HepG2 (cell line): Measurements from ENCODE around the gene PAXX. TPM values are rescaled to one million over a fixed set of nuclear protein-coding genes. Genes with fewer than 3 reads are reported as not detected.

Experiments used
- ATAC-seq: fragments of 200-7000 bp; cut with Tn5 transposase; 3 replicates; pipeline ENCODE4 v1.9.1; 2020; ENCODE audit warnings: mild to moderate bottlenecking, moderate library complexity
- BruUV-seq: library from RNA; stranded (reverse); fragments of 400-500 nt; replicated peaks from 2 replicates; lab custom pipeline; 2021; lab: Mats Ljungman, UMichigan
- CTCF ChIA-PET: fragments of 300-600 bp; formaldehyde crosslinking; extraction: SDS; loops from one replicate; lab custom pipeline; 2021; ENCODE audit warnings: low total read pairs, inconsistent platforms, low intra/inter-chr PET ratio; lab: Yijun Ruan, JAX
- POLR2A ChIA-PET: fragments of 350-600 bp; sonication (Branson Sonifier 250); formaldehyde crosslinking; loops from one replicate; lab custom pipeline; 2020; ENCODE audit warnings: antibody characterized with exemption, inconsistent platforms; lab: Yijun Ruan, JAX
- DNase-seq: peaks from one replicate; pipeline ENCODE4 v3.0.0-alpha.2; 2015; ENCODE audit warnings: low spot score
- FAIRE-seq: peaks from 3 replicates; lab custom pipeline; 2011; peaks lifted over from hg19 to GRCh38; lab: Jason Lieb, UNC
- H2AFZ ChIP-seq: one replicate; pipeline ENCODE4 v1.6.1; 2011; ENCODE audit warnings: low read length, inconsistent platforms
- H3K27ac ChIP-seq: fragments of 300-600 bp; 3 replicates; pipeline ENCODE4 v1.8.0; 2011; ENCODE audit warnings: mixed run types, mild to moderate bottlenecking, mixed read lengths, low read length, inconsistent platforms; ENCODE audit not compliant: insufficient read depth; ENCODE audit errors: extremely low read length
- H3K27me3 ChIP-seq, 2 experiments: fragments of 200-600 bp in 1 of 2; 2 replicates in 1 of 2; 3 replicates in 1 of 2; pipeline versions ENCODE4 v1.6.0 to v1.8.0; 2011; ENCODE audit warnings: low read length in 2 of 2, mild to moderate bottlenecking in 2 of 2, moderate library complexity in 2 of 2, inconsistent platforms in 1 of 2; ENCODE audit not compliant: insufficient read depth in 2 of 2, control insufficient read depth in 1 of 2
- H3K36me3 ChIP-seq, 2 experiments: fragments of 200-600 bp in 1 of 2; replicated peaks in 1 of 2; 2 replicates in 1 of 2; 3 replicates in 1 of 2; pipeline versions ENCODE4 v1.5.1 to v1.8.0; 2011; ENCODE audit warnings: low read length in 2 of 2, inconsistent platforms in 1 of 2; ENCODE audit not compliant: insufficient read depth in 2 of 2, control insufficient read depth in 1 of 2
- H3K4me1 ChIP-seq: 2 replicates; pipeline ENCODE4 v1.5.1; 2012; ENCODE audit warnings: low read length, inconsistent platforms; ENCODE audit not compliant: insufficient read depth
- H3K4me2 ChIP-seq: 2 replicates; pipeline ENCODE4 v1.6.0; 2011; ENCODE audit warnings: low read depth, low read length, inconsistent platforms
- H3K4me3 ChIP-seq, 3 experiments: fragments of 200-600 bp in 1 of 3; sonication (generic), shearing (Covaris generic) in 1 of 3; replicated peaks in 1 of 3; 2 replicates each; pipeline ENCODE4 v1.5.1; 2011 to 2016; ENCODE audit warnings: low read length in 3 of 3, inconsistent platforms in 2 of 3, low read depth in 2 of 3, mild to moderate bottlenecking in 2 of 3, control low read depth in 1 of 3, mixed read lengths in 1 of 3; ENCODE audit not compliant: insufficient read depth in 1 of 3
- H3K79me2 ChIP-seq: one replicate; pipeline ENCODE4 v1.6.1; 2011; ENCODE audit warnings: low read length, inconsistent platforms; ENCODE audit not compliant: insufficient read depth
- H3K9ac ChIP-seq: 2 replicates; pipeline ENCODE4 v1.6.0; 2011; ENCODE audit warnings: mild to moderate bottlenecking, low read depth, low read length, inconsistent platforms; ENCODE audit not compliant: insufficient read depth
- H3K9me3 ChIP-seq: 2 replicates; pipeline ENCODE4 v1.5.1; 2012; ENCODE audit warnings: mild to moderate bottlenecking, low read length
- H4K20me1 ChIP-seq: 2 replicates; pipeline ENCODE4 v1.6.0; 2011; ENCODE audit warnings: inconsistent platforms, mild to moderate bottlenecking, low read length, moderate library complexity; ENCODE audit not compliant: insufficient read depth
- ATRX ChIP-seq: sonication (generic); formaldehyde crosslinking; IDR thresholded peaks from 2 replicates; pipeline ENCODE4 v1.4.0; 2020; ENCODE audit warnings: missing genetic modification reagents, borderline replicate concordance
- BHLHE40 ChIP-seq: IDR thresholded peaks from 2 replicates; pipeline ENCODE4 v1.6.1; 2011; ENCODE audit warnings: low read length, improper control_type of control experiment
- BRD4 ChIP-seq: sonication (generic); formaldehyde crosslinking; IDR thresholded peaks from 2 replicates; pipeline ENCODE4 v1.4.0; 2020; ENCODE audit warnings: missing genetic modification reagents
- CEBPZ ChIP-seq: IDR thresholded peaks from 2 replicates; pipeline ENCODE4 v1.6.1; 2012; ENCODE audit warnings: low read length, improper control_type of control experiment
- CREB1 ChIP-seq, 2 experiments: fragments of 450-650 bp in 1 of 2; IDR thresholded peaks; 2 replicates each; pipeline ENCODE4 v1.6.1; 2016 to 2017; ENCODE audit warnings: control low read depth in 1 of 2, mild to moderate bottlenecking in 1 of 2, missing compliant biosample characterization in 1 of 2, missing genetic modification characterization in 1 of 2
- EZH2 ChIP-seq: conservative IDR thresholded peaks from 2 replicates; pipeline ENCODE4 v1.6.1; 2012; ENCODE audit warnings: mild to moderate bottlenecking, low read depth, low read length, moderate library complexity
- JARID2 ChIP-seq: sonication (generic); formaldehyde crosslinking; IDR thresholded peaks from 2 replicates; pipeline ENCODE4 v1.8.1; 2023; ENCODE audit warnings: missing genetic modification reagents, inconsistent platforms; ENCODE audit not compliant: insufficient replicate concordance
- KDM3A ChIP-seq: IDR thresholded peaks from 2 replicates; pipeline ENCODE4 v1.6.1; 2018; ENCODE audit warnings: low read depth, missing compliant biosample characterization
- NR3C1 ChIP-seq: sonication (generic); formaldehyde crosslinking; IDR thresholded peaks from 2 replicates; pipeline ENCODE4 v1.4.0; 2020; ENCODE audit warnings: missing genetic modification reagents
- REXO4 ChIP-seq: sonication (generic); formaldehyde crosslinking; IDR thresholded peaks from 2 replicates; pipeline ENCODE4 v1.8.0; 2022; ENCODE audit warnings: missing genetic modification reagents, mild to moderate bottlenecking, borderline replicate concordance
- SNRNP70 ChIP-seq: fragments of 200-400 bp; formaldehyde crosslinking; IDR thresholded peaks from 2 replicates; pipeline ENCODE4 v1.6.1; 2017; ENCODE audit warnings: mild to moderate bottlenecking, low read depth, low read length, moderate library complexity
- THYN1 ChIP-seq: sonication (generic); formaldehyde crosslinking; IDR thresholded peaks from 2 replicates; pipeline ENCODE4 v1.8.1; 2023; ENCODE audit warnings: low read depth, mild to moderate bottlenecking, moderate library complexity, missing genetic modification reagents, borderline replicate concordance
- ZNF10 ChIP-seq: sonication (generic); formaldehyde crosslinking; IDR thresholded peaks from 2 replicates; pipeline ENCODE4 v1.4.0; 2020; ENCODE audit warnings: mild to moderate bottlenecking, low read depth, missing genetic modification reagents, borderline replicate concordance
- ZNF101 ChIP-seq: sonication (generic); formaldehyde crosslinking; IDR thresholded peaks from 2 replicates; pipeline ENCODE4 v1.4.0; 2020; ENCODE audit warnings: mild to moderate bottlenecking, low read depth, missing genetic modification reagents, borderline replicate concordance
- ZNF235 ChIP-seq: sonication (generic); formaldehyde crosslinking; IDR thresholded peaks from 2 replicates; pipeline ENCODE4 v1.8.1; 2023; ENCODE audit warnings: mild to moderate bottlenecking, missing genetic modification reagents, borderline replicate concordance
- ZNF253 ChIP-seq: sonication (generic); formaldehyde crosslinking; IDR thresholded peaks from 2 replicates; pipeline ENCODE4 v1.8.0; 2022; ENCODE audit warnings: mild to moderate bottlenecking, missing genetic modification reagents, borderline replicate concordance
- ZNF441 ChIP-seq: sonication (generic); formaldehyde crosslinking; IDR thresholded peaks from 2 replicates; pipeline ENCODE4 v1.7.0; 2021; ENCODE audit warnings: missing genetic modification reagents, borderline replicate concordance
- ZNF501 ChIP-seq: sonication (generic); formaldehyde crosslinking; IDR thresholded peaks from 2 replicates; pipeline ENCODE4 v1.5.1; 2020; ENCODE audit warnings: mild to moderate bottlenecking, moderate library complexity, missing genetic modification reagents
- ZNF558 ChIP-seq: sonication (generic); formaldehyde crosslinking; IDR thresholded peaks from 2 replicates; pipeline ENCODE4 v1.9.0; 2022; ENCODE audit warnings: mild to moderate bottlenecking, missing genetic modification reagents, borderline replicate concordance
- WGBS: methylation state at CpG from one replicate; pipeline ENCODE4 v1.1.6; 2017; ENCODE audit warnings: low lambda C conversion rate; 5-methylcytosine and 5-hydroxymethylcytosine counted together
- in situ Hi-C: cut with HindIII; loops from 2 replicates; pipeline ENCODE4 v1.10.0; 2017; ENCODE audit warnings: low pct_unique_long_range_greater_than_20kb; ENCODE audit not compliant: extremely low pct_ligation_motif_present
- intact Hi-C: fragments of 100-400 bp; cut with micrococcal nuclease; formaldehyde crosslinking; loops from one replicate; pipeline ENCODE4 v1.10.0; 2022; ENCODE audit not compliant: unreplicated experiment
- polyA plus RNA-seq, 8 experiments: library from polyadenylated mRNA; depleted of rRNA in 3 of 8; stranded (reverse) in 7 of 8; unstranded in 1 of 8; fragments of >200 nt; fragmentation: Illumina TruSeq in 4 of 8; extraction: Trizol in 4 of 8; gene quantifications; 2 replicates each; pipeline versions ENCODE4 v1.2.1 to v1.2.3, GENCODE V29; 2011 to 2016; ENCODE audit warnings: low read depth in 4 of 8, missing spikeins in 1 of 8, mixed read lengths in 1 of 8; ENCODE audit not compliant: insufficient read depth in 1 of 8
- total RNA-seq, 5 experiments: library from RNA; depleted of rRNA; stranded (reverse); fragments of >200 nt; fragmentation: Illumina TruSeq; extraction: Trizol; gene quantifications; 2 replicates each; pipeline ENCODE4 v1.2.3, GENCODE V29; 2016; ENCODE audit warnings: low read depth in 1 of 5

PAXX gene
- total and polyA plus RNA-seq, 2 of the 13 experiments (the other 11 are each of a cell fraction or from before 2014, with no cell fraction given) = 14.0 to 31.9 TPM

- no peaks in the 10 kb centered on the region for H3K79me2 ChIP-seq
- no peak overlapping the region for H2AFZ ChIP-seq
- no peak for DNase-seq
- H3K9ac ChIP-seq = no peak overlapping the region
- peaks cover 35% of the 10 kb centered on the region for H3K4me1 ChIP-seq
- ChIA-PET CTCF (no interaction called here), POLR2A (no interaction called here)
- no peaks in the 10 kb centered on the region for H3K9me3 ChIP-seq
- no peak overlapping the region for H3K4me3 ChIP-seq
- ATAC-seq = no peak
- no peaks in the 10 kb centered on the region for H4K20me1 ChIP-seq
- in situ Hi-C loops = no loop called here
- 98% methylated on average over 8 of the region's 34 CpGs for WGBS
- no peaks in the 10 kb centered on the region for H3K27me3 ChIP-seq
- no peak overlapping the region for H3K27ac ChIP-seq
- TF ChIP-seq CREB1 (IDR thresholded peaks at IDR 0.05) (no peak), CREB1 (CRISPR knock-in tag; IDR thresholded peaks at IDR 0.05) (no peak), ZNF10 (CRISPR knock-in tag) (no peak), ZNF253 (CRISPR knock-in tag) (no peak), BRD4 (CRISPR knock-in tag) (no peak), THYN1 (CRISPR knock-in tag) (no peak), NR3C1 (CRISPR knock-in tag) (no peak), ATRX (CRISPR knock-in tag) (no peak), ZNF501 (CRISPR knock-in tag) (no peak), ZNF101 (CRISPR knock-in tag) (no peak), ZNF441 (CRISPR knock-in tag) (no peak), EZH2 (no peak), REXO4 (CRISPR knock-in tag) (no peak), SNRNP70 (no peak), JARID2 (no peak), CEBPZ (no peak), KDM3A (CRISPR knock-in tag) (no peak), ZNF558 (CRISPR knock-in tag) (no peak), ZNF235 (CRISPR knock-in tag) (no peak), BHLHE40 (no peak)
- peaks cover 1 to 2% of the 10 kb centered on the region in 2 experiments; a peak in 1 of 5 replicates for H3K36me3 ChIP-seq
- no TSS peak for BruUV-seq
- no peak for FAIRE-seq
- no peak overlapping the region for H3K4me2 ChIP-seq
- intact Hi-C loops = no loop called here
These were observed 27.9 kb downstream of the PAXX start for GRCh38 chr9:137019891-137020683.
